ENCODE measurements around the gene ORC1. TPM values are rescaled to one million over a fixed set of nuclear protein-coding genes. Genes with fewer than 3 reads are reported as not detected.

The ORC1 gene
- total RNA-seq, 1 experiment from 2014 or later, result 45.2 TPM

GRCh38 chr1:52393174-52393573 is 11.0 kb downstream of the ORC1 start:
- H3K4me3 Mint-ChIP-seq, result no peak overlapping the region
- H3K4me1 Mint-ChIP-seq, result no peaks in the 10 kb centered on the region
- ChIA-PET POLR2A (interaction anchor here (1.4 kb wide), 1 partner anchor 11 kb away, joined by 3 read pairs; the partner anchor contains the start of genes ORC1 and PRPF38A), CTCF (no interaction called here)
- ATAC-seq (no peak), DNase-seq (ENCODE audit: low spot score) (no peak)
- H3K27me3 Mint-ChIP-seq (ENCODE audit: low read depth), result no peaks in the 10 kb centered on the region
- no peak overlapping the region for H3K27ac Mint-ChIP-seq
- no peaks in the 10 kb centered on the region for H3K9me3 Mint-ChIP-seq
- peaks cover 75% of the 10 kb centered on the region for H3K36me3 Mint-ChIP-seq
- TF ChIP-seq ZBTB21 (CRISPR knock-in tag; IDR thresholded peaks at IDR 0.05; ENCODE audit: borderline replicate concordance), result no peak

DNA sequence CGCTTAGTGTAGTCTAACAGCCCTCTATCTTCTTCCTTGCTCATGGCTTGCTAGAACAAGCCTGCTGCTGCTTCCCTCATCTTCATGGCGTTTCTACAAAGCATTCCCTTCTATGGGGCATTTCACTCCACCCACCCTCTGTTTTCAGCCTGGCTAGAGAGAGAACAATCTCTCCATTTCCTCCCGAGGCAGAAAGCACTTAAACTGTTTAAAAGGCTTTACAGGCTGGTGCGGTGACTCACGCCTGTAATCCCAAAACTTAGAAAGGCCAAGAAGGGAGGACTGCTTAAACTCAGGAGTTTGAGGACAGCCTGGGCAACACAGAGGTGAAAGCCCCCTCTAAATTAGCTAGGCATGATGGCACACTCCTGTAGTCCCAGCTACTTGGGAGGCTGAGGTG is 17.8 kb downstream of the ORC1 start:
- Mint-ChIP-seq H3K4me3 (no peak overlapping the region), H3K36me3 (peaks cover 80% of the 10 kb centered on the region), H3K4me1 (no peaks in the 10 kb centered on the region), H3K27ac (no peak overlapping the region), H3K27me3 (ENCODE audit: low read depth) (no peaks in the 10 kb centered on the region), H3K9me3 (no peaks in the 10 kb centered on the region)
- ChIA-PET CTCF (no interaction called here), POLR2A (no interaction called here)
- ATAC-seq (no peak), DNase-seq (ENCODE audit: low spot score) (no peak)
- no peak for TF ChIP-seq KAT7 (CRISPR knock-in tag; IDR thresholded peaks at IDR 0.05; ENCODE audit: borderline replicate concordance)
- TF ChIP-seq TEAD1 (CRISPR knock-in tag; IDR thresholded peaks at IDR 0.05), result no peak
- TF ChIP-seq, protein P1, sequence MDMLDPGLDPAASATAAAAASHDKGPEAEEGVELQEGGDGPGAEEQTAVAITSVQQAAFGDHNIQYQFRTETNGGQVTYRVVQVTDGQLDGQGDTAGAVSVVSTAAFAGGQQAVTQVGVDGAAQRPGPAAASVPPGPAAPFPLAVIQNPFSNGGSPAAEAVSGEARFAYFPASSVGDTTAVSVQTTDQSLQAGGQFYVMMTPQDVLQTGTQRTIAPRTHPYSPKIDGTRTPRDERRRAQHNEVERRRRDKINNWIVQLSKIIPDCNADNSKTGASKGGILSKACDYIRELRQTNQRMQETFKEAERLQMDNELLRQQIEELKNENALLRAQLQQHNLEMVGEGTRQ (CRISPR knock-in tag; IDR thresholded peaks at IDR 0.05), result no peak
- no peak for TF ChIP-seq RORB (CRISPR knock-in tag; IDR thresholded peaks at IDR 0.05)
- TF ChIP-seq NFE2L1 (CRISPR knock-in tag; IDR thresholded peaks at IDR 0.05), result no peak
- TF ChIP-seq CTCF (IDR thresholded peaks at IDR 0.05), result no peak
- no peak for TF ChIP-seq GRHL2 (CRISPR knock-in tag; IDR thresholded peaks at IDR 0.05; ENCODE audit: insufficient replicate concordance, severe bottlenecking)
- TF ChIP-seq PREB (CRISPR knock-in tag; IDR thresholded peaks at IDR 0.05; ENCODE audit: borderline replicate concordance), result no peak
- no peak for TF ChIP-seq IRF1 (CRISPR knock-in tag; IDR thresholded peaks at IDR 0.05)
- no peak for TF ChIP-seq ZNF423 (CRISPR knock-in tag; IDR thresholded peaks at IDR 0.05)
- no peak for TF ChIP-seq HMGA2 (CRISPR knock-in tag; IDR thresholded peaks at IDR 0.05)
- no peak for TF ChIP-seq ZNF232 (CRISPR knock-in tag; IDR thresholded peaks at IDR 0.05)
- TF ChIP-seq JAZF1 (CRISPR knock-in tag; IDR thresholded peaks at IDR 0.05), result no peak
- TF ChIP-seq, protein P2, sequence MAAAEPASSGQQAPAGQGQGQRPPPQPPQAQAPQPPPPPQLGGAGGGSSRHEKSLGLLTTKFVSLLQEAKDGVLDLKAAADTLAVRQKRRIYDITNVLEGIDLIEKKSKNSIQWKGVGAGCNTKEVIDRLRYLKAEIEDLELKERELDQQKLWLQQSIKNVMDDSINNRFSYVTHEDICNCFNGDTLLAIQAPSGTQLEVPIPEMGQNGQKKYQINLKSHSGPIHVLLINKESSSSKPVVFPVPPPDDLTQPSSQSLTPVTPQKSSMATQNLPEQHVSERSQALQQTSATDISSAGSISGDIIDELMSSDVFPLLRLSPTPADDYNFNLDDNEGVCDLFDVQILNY (CRISPR knock-in tag; IDR thresholded peaks at IDR 0.05), result no peak
- TF ChIP-seq SOX15 (CRISPR knock-in tag; IDR thresholded peaks at IDR 0.05), result no peak
- TF ChIP-seq SMAD3 (CRISPR knock-in tag; IDR thresholded peaks at IDR 0.05; ENCODE audit: borderline replicate concordance), result no peak
- TF ChIP-seq, protein P3, sequence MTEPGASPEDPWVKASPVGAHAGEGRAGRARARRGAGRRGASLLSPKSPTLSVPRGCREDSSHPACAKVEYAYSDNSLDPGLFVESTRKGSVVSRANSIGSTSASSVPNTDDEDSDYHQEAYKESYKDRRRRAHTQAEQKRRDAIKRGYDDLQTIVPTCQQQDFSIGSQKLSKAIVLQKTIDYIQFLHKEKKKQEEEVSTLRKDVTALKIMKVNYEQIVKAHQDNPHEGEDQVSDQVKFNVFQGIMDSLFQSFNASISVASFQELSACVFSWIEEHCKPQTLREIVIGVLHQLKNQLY (CRISPR knock-in tag; IDR thresholded peaks at IDR 0.05), result no peak
- TF ChIP-seq SMAD4 (CRISPR knock-in tag; IDR thresholded peaks at IDR 0.05), result no peak
- TF ChIP-seq ZNF317 (CRISPR knock-in tag; IDR thresholded peaks at IDR 0.05; ENCODE audit: borderline replicate concordance, low read depth), result no peak

All from WTC11 (cell line).